NCI-H128 (cell line): ENCODE data around the gene STX1B.

Experiments used
- DNase-seq: peaks from one replicate; lab custom pipeline; 2025; ENCODE audit not compliant: unreplicated experiment; lab: John Stamatoyannopoulos, UW

The STX1B gene

GRCh38 chr16:30980023-30980371 lies 30.4 kb downstream of the STX1B start:
- DNase-seq: no peak

DNA sequence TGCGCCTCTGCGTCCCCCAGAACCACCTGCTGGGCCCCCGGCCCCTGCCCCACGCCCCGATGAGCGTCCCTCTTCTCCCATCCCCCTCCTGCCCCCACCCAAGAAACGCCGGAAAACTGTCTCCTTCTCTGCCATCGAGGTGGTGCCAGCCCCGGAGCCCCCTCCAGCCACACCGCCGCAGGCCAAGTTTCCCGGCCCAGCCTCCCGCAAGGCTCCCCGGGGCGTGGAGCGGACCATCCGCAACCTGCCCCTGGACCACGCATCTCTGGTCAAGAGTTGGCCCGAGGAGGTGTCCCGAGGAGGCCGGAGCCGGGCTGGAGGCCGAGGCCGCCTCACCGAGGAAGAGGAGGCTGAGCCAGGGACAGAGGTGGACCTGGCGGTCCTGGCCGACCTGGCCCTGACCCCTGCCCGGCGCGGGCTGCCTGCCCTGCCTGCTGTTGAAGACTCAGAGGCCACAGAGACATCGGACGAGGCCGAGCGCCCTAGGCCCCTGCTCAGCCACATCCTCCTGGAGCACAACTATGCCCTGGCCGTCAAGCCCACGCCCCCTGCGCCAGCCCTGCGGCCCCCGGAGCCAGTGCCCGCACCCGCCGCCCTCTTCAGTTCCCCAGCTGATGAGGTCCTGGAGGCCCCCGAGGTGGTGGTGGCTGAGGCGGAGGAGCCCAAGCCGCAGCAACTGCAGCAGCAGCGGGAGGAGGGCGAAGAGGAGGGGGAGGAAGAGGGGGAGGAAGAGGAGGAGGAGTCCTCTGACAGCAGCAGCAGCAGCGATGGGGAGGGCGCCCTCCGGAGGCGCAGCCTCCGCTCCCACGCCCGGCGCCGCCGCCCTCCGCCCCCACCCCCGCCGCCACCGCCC lies 31.0 kb downstream of the STX1B start:
- DNase-seq: no peak

- DNase-seq: no peak
Measured at GRCh38 chr16:30977502-30977901, 32.9 kb downstream of the STX1B start.

DNA sequence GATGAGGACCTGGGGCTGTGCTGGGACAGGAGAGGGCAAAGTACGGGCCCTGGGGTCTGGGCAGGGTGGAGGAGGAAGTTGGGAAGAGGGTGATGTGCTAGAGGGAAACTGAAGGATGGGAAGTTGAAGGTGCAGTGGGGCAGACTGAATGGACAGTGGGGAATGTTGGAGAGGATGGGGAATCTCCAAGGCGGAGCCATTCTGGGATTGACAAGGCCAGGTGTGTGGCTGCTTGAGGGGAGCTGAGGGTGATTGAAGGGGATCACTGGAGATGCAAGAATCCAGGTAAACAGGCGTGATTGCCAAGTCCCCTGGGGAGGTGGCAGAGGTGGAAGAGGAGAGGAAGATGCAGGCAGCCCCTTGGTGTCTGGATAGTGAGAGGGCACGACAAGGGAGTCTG lies 34.0 kb downstream of the STX1B start:
- no peak for DNase-seq

GRCh38 chr16:30974348-30974747 lies 36.1 kb downstream of the STX1B start:
- DNase-seq: no peak

GRCh38 chr16:30972872-30973271 lies 37.6 kb downstream of the STX1B start:
- DNase-seq: no peak

- DNase-seq: no peak
Measured at GRCh38 chr16:30971298-30971697, 39.1 kb downstream of the STX1B start.

DNA sequence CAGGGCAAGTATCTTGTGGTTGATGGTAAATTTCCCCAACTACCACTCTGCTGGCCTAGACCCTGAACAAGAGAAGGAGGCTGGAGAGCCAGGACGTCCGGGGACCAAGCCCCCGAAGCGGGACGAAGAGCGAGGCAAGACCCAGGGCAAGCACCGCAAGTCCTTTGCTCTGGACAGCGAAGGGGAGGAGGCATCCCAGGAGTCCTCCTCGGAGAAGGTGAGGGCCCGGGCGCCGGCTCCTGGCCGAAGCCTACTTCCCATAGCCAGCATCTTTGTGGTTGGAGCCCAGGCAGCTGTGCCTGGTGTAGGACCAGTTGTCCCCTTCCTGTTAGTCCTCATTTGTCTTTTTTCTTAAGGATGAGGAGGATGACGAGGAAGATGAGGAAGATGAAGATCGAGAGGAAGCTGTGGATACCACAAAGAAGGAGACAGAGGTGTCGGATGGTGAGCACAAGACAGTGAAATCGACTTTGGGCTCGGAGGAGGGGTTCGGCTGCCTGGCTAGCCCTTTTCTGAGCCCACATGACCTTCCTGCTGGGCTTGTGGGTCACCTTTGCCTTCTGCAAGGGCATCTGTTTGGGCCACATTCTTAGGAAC lies 41.1 kb downstream of the STX1B start:
- no peak for DNase-seq

GRCh38 chr16:30967795-30968194 lies 42.6 kb downstream of the STX1B start:
- no peak for DNase-seq

DNA sequence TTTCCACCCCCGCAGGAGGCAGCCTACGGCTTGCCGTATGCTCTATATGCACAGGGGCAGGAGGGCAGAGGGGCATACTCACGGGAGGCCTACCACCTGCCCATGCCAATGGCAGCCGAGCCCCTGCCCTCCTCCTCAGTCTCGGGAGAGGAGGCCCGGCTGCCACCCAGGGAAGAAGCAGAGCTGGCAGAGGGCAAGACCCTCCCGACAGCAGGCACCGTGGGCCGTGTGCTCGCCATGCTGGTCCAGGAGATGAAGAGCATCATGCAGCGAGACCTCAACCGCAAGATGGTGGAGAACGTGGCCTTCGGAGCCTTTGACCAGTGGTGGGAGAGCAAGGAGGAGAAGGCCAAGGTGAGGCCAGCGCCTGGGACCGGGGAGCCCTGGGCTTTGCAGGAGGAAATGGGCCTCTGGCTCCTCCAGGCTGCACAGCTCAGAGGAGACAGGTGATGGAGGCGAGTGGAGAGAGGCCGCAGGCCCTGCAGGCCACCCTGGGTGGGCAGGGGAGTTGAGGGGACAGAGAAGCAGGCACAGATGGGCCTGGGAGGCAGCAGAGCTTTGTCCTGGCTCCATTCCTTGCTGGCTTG lies 44.3 kb downstream of the STX1B start:
- no peak for DNase-seq

DNA sequence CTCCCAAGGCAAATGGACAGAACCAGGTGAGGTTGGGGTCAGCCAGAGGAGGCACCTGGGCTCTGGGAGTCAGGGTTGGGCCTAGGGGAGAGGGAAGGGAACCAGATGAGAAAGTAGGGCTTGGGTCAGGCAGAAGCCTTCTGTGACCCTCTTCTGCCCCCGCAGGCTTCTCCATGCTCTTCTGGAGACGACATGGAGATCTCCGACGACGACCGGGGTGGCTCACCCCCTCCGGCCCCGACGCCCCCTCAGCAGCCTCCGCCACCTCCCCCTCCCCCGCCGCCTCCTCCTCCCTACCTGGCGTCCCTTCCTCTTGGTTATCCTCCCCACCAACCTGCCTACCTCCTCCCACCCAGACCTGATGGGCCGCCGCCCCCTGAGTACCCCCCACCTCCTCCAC lies 45.0 kb downstream of the STX1B start:
- no peak for DNase-seq

DNA sequence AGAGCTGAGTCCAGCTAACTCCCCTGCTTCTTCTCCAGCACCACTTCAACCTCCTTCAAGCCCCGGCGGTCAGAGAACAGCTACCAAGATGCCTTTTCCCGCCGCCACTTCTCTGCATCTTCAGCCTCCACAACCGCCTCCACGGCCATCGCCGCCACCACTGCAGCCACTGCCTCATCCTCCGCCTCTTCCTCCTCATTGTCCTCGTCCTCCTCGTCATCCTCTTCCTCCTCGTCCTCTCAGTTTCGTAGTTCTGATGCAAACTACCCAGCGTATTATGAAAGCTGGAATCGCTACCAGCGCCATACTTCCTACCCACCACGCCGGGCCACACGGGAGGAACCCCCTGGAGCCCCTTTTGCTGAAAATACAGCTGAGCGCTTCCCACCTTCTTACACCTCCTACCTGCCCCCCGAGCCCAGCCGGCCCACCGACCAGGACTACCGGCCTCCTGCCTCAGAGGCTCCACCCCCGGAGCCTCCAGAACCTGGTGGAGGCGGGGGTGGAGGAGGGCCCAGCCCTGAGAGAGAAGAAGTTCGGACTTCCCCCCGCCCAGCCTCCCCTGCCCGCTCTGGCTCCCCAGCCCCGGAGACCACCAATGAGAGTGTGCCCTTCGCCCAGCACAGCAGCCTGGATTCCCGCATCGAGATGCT lies 45.7 kb downstream of the STX1B start:
- no peak for DNase-seq

GRCh38 chr16:30963925-30964511 lies 46.4 kb downstream of the STX1B start:
- no peak for DNase-seq

DNA sequence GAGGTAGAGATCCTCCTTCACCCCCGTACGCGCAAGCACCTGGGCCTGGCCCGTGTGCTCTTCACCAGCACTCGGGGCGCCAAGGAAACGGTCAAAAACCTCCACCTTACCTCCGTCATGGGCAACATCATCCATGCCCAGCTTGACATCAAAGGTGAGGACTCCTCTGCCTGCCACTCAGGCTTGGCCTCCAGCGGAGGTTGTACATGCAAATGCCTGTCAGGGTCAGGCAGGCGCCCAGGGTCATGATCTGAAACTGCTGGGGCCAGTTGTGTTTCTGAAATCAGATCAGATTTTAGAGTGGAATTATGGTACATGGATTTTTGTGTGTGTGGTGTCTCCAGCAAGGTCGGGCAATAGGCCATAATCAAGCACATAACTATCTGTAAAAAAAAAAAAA lies 49.1 kb downstream of the STX1B start:
- DNase-seq: no peak

DNA sequence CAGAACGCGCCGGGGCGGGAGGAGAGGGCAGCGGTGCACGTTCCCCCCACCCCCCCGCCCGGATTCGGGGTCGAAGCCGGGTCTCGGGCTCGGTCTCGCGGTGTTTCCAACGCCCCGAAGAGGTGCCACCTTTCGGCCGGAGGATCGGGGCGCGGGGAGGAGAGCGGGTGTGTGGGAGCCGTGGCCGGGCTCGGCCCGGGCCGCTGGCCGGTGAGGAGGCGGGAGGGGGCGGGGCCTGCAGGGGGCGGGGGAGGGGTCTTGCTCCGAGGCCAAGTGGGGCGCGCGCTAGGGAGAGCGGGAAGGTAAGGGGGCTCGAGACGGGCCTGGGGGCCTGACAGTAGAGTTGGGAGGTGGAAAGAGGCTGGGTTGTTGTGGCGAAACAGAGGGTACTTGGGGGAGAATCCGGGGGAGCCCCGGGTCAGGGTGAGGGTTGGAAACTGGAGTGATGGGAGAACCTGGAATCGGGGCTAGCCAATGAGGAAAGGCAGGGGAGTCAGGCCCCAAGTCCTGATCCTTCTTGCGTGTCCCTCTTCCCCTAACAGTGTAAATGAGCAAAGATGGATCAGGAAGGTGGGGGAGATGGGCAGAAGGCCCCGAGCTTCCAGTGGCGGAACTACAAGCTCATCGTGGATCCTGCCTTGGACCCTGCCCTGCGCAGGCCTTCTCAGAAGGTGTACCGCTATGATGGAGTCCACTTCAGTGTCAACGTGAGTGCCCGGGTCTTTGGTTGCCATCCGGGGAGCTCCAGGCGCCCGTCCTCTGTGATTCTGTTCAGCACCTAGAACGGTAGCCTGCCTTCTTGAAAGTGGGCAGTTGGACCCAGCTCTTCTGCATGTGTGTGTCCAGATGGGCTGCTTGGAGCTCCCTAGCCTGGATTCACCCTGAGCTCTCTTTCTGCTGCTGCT lies 52.0 kb downstream of the STX1B start:
- DNase-seq: no peak

DNA sequence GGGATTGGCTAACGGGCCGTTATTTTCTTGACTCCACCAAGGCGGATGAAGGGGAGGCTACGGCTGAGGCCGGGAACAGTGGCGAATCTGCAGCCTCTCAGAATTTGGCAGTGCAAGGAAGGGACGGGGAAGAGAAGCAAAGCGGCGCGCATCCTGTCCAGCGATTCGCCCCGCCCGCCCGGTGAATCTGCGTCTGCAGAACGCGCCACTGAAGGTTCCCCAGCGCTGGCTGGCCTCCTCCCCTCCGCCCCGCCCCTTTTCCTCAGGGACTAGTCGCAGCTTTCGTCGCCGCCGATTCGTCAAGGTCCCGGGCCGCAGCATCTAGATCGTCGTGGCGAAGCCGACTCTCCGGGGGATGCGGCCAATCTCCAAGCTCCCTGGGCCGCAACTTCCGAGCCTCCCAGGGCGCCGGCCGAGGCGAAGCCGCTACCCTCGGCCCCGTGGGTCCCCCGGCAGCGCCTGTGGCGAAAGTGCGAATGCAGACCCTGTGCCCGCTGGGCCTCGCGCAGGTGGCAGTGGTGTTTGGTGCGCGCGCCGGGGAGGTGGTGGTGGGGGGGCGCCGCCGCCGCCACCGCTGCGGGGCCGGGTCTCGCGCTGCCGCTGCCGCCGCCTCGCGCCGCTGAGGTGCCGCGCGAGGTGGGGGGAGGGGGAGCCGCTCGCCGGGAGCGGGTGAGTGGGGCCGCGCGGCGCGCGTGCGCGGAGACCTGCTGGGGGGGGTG lies 52.8 kb downstream of the STX1B start, which contains the start of gene SETD1A:
Gene SETD1A, plus strand, starts transcription at position 299 of the 719 bp plus-strand sequence. CDS start 978 bp downstream, outside the sequence.
- peak; percentile 61 for DNase-seq

DNA sequence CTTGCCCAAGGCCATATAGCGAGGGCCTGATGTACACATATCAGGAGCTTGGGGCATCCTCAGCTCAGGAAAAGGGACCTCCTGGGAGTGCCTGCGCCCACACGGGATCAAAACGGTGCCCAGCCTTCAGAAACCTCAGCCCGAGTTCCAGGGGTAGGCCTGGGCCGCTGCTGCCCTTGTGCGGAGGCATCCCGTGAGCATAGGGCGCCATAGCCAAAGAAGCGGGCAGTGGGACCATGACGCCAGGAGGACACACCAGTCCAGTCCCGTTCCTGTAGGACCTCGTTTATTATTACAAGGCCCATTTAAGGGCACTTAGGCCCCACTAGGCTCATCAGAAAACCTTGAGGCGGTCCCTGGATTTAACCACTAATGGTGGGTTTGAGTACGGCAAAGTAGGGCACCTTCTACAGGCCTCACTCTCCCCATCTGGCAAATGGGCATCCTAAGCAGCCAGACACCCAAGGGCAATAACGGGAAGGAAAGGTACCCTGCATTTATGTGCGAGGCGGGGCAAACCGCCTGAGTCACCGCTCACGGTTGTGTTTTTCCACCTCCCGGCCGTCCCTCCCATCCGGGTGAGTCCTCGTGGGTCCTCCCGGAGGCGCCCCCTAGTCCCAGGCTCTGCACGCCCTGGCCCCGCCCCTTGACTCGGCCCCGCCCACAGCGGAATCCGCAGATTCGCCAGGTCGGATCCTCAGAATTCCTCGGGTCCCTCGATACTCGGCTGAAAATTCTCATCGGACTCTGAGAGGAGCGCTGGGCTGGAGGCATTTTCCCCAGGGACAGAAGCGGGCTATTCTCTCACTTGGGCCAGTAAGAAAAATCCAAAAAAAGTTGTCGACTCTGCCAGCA lies 53.6 kb downstream of the STX1B start:
- no peak for DNase-seq

- DNase-seq: no peak
Measured at GRCh38 chr16:30954993-30955392, 55.4 kb downstream of the STX1B start.
